COLO668 (cell line): Measurements from ENCODE around the gene SPINK8.
"Not testable (repeated sequence)": the region's sequence is repeated elsewhere in the genome, so short reads cannot be mapped to it uniquely, and the experiment has no call there.

Experiments used
- DNase-seq: peaks from one replicate; lab custom pipeline; 2025; ENCODE audit not compliant: unreplicated experiment; lab: John Stamatoyannopoulos, UW

Gene SPINK8

GRCh38 chr3:48333346-48334245, at the start of gene SPINK8:
TSS of gene SPINK8 (minus strand) at chr3:48333661. CDS start at chr3:48328341, 5,320 bp downstream.
- DNase-seq, result not testable (repeated sequence)

- no peak for DNase-seq
Observed at GRCh38 chr3:48372862-48373435, 39.5 kb upstream of the SPINK8 start.

- DNase-seq, result peak; percentile 16
Observed at GRCh38 chr3:48372377-48372770, 38.9 kb upstream of the SPINK8 start.

- DNase-seq, result no peak
Observed at GRCh38 chr3:48371651-48372376, 38.4 kb upstream of the SPINK8 start, which contains the start of gene FBXW12. TSS of gene FBXW12 (plus strand) at chr3:48372219. CDS start at chr3:48372768, 549 bp downstream.

- DNase-seq, result no peak
Observed at GRCh38 chr3:48370333-48370713, 36.9 kb upstream of the SPINK8 start.

GRCh38 chr3:48369693-48370332, 36.4 kb upstream of the SPINK8 start:
- DNase-seq, result no peak

GRCh38 chr3:48367201-48367600, 33.7 kb upstream of the SPINK8 start:
- DNase-seq, result peak; percentile 9

- no peak for DNase-seq
Observed at GRCh38 chr3:48364840-48365239, 31.4 kb upstream of the SPINK8 start.

GRCh38 chr3:48361928-48362327, 28.5 kb upstream of the SPINK8 start:
- no peak for DNase-seq

GRCh38 chr3:48356419-48356818, 23.0 kb upstream of the SPINK8 start:
- DNase-seq, result no peak

GRCh38 chr3:48353987-48354386, 20.5 kb upstream of the SPINK8 start:
- DNase-seq, result no peak

- DNase-seq, result no peak
Observed at GRCh38 chr3:48352546-48352945, 19.1 kb upstream of the SPINK8 start.

- no peak for DNase-seq
Observed at GRCh38 chr3:48347500-48347899, 14.0 kb upstream of the SPINK8 start.

GRCh38 chr3:48345946-48346572, 12.6 kb upstream of the SPINK8 start:
- DNase-seq, result no peak

GRCh38 chr3:48344867-48345507, 11.5 kb upstream of the SPINK8 start:
- no peak for DNase-seq

- DNase-seq, result no peak
Observed at GRCh38 chr3:48343432-48343831, 10.0 kb upstream of the SPINK8 start.

GRCh38 chr3:48338635-48339034, 5.2 kb upstream of the SPINK8 start:
- no peak for DNase-seq

- DNase-seq, result not testable (repeated sequence)
Observed at GRCh38 chr3:48337536-48337935, 4.1 kb upstream of the SPINK8 start.

- DNase-seq, result not testable (repeated sequence)
Observed at GRCh38 chr3:48335286-48335685, 1.8 kb upstream of the SPINK8 start.

- DNase-seq, result no peak
Observed at GRCh38 chr3:48334605-48335004, 1.1 kb upstream of the SPINK8 start.
